ENCODE data around the gene EBF4. TPM values are rescaled to one million over a fixed set of nuclear protein-coding genes. Genes with fewer than 3 reads are reported as not detected.
"Not testable (repeated sequence)": the region's sequence is repeated elsewhere in the genome, so short reads cannot be mapped to it uniquely, and the experiment has no call there.

Gene EBF4
- total RNA-seq, 2 experiments from 2014 or later = 0.27 to 0.64 TPM

DNA sequence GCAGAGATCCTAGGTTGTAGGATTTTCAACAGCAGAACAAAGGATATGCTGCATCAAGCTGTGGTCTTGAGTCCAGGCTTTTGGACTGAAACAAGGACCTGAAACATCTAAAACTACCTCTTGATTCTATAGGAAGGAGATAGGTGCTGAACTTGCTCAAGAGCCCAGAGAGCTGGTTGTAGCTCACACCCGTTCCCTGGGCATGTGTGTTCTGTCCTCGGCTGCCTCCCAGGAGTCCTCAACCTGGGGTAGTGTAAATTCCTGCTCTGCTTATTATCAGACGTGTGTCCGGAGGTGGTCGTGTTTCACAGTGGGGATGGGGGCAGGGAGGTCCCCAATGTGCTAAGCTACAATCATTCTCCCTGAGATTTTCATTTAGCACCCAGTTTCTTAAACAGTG, 35.3 kb upstream of the EBF4 start:
- no peaks in the 10 kb centered on the region for H3K27me3 Mint-ChIP-seq
- no peak overlapping the region for H3K4me3 Mint-ChIP-seq
- H3K36me3 Mint-ChIP-seq (ENCODE audit: low read depth) = peaks cover 79% of the 10 kb centered on the region
- no peak overlapping the region for H3K27ac Mint-ChIP-seq
- H3K9me3 Mint-ChIP-seq = no peaks in the 10 kb centered on the region
- no peak for DNase-seq
- peaks cover 44% of the 10 kb centered on the region for H3K4me1 Mint-ChIP-seq
- ChIA-PET CTCF (interaction anchor here (1.8 kb wide), 1 partner anchor 8 kb away, joined by 6 read pairs; no protein-coding TSS in a partner anchor), POLR2A (no interaction called here)

DNA sequence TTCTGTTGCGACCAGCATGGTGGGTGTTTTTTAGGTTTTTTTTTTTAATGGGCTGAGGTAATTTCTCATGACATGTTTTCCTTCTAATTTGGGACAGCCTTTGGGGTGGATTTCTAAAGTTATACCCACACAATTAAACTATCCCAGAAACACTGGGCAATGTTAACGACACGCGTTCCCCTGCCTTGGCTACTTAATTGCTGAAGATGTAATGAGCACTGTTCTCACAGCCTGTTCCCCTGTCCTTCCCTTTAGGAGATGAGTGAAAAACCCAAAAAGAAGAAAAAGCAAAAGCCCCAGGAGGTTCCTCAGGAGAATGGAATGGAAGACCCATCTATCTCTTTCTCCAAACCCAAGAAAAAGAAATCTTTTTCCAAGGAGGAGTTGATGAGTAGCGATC, 34.9 kb upstream of the EBF4 start:
- CTCF ChIA-PET = interaction anchor here (1.8 kb wide), 1 partner anchor 7 kb away, joined by 6 read pairs; no protein-coding TSS in a partner anchor
- no peak for DNase-seq
- Mint-ChIP-seq H3K9me3 (no peaks in the 10 kb centered on the region), H3K4me3 (no peak overlapping the region), H3K36me3 (ENCODE audit: low read depth) (peaks cover 81% of the 10 kb centered on the region), H3K27ac (no peak overlapping the region), H3K27me3 (no peaks in the 10 kb centered on the region), H3K4me1 (peaks cover 48% of the 10 kb centered on the region)
- POLR2A ChIA-PET = no interaction called here

- H3K27me3 Mint-ChIP-seq = no peaks in the 10 kb centered on the region
- peak overlapping the region; percentile 75 for H3K27ac Mint-ChIP-seq
- no peak overlapping the region for H3K4me3 Mint-ChIP-seq
- no peak for DNase-seq
- no peaks in the 10 kb centered on the region for H3K9me3 Mint-ChIP-seq
- POLR2A ChIA-PET = interaction anchor here (0.6 kb wide), 1 partner anchor 1995 kb away, joined by 3 read pairs; no protein-coding TSS in a partner anchor
- peaks cover 53% of the 10 kb centered on the region for H3K4me1 Mint-ChIP-seq
- CTCF ChIA-PET = no interaction called here
- peaks cover 77% of the 10 kb centered on the region for H3K36me3 Mint-ChIP-seq (ENCODE audit: low read depth)
Observed at GRCh38 chr20:2658414-2659354, 33.9 kb upstream of the EBF4 start.

DNA sequence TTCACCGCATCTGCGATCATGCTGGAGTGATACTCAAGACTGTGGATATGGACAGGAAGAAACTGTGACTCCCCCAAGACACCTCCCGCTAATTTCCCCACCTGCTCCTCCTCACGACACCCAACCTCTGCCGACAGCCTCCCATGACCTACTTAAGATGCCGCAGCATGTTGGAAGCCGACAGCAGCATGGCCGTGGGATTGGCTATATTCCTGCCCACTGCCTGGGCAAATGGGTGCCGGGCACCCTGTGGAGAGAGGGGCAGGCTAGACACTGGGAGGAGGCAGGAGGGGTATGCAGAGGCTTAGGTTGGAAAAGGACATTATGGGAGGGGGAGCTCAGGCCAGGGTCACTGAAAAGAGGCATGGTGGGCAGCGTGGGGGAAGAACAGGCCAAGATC, 33.0 kb upstream of the EBF4 start:
- Mint-ChIP-seq H3K9me3 (no peaks in the 10 kb centered on the region), H3K4me3 (no peak overlapping the region), H3K4me1 (peaks cover 51% of the 10 kb centered on the region), H3K27ac (no peak overlapping the region), H3K36me3 (ENCODE audit: low read depth) (peaks cover 68% of the 10 kb centered on the region), H3K27me3 (no peaks in the 10 kb centered on the region)
- ChIA-PET POLR2A (no interaction called here), CTCF (no interaction called here)
- no peak for DNase-seq

- peaks cover 2% of the 10 kb centered on the region for H3K27me3 Mint-ChIP-seq
- H3K36me3 Mint-ChIP-seq (ENCODE audit: low read depth) = peaks cover 33% of the 10 kb centered on the region
- H3K9me3 Mint-ChIP-seq = no peaks in the 10 kb centered on the region
- peak overlapping the region; percentile 97 for H3K27ac Mint-ChIP-seq
- ChIA-PET CTCF (interaction anchor here (1.1 to 3.0 kb wide), 3 partner anchors 10 to 139 kb away, joined by 3 to 22 read pairs (median 4); partner anchors contain the start of gene NOP56), POLR2A (no interaction called here)
- peak overlapping the region; percentile 83 for H3K4me3 Mint-ChIP-seq
- DNase-seq = no peak
- H3K4me1 Mint-ChIP-seq = peaks cover 31% of the 10 kb centered on the region
Observed at GRCh38 chr20:2663364-2663886, 29.2 kb upstream of the EBF4 start.

DNA sequence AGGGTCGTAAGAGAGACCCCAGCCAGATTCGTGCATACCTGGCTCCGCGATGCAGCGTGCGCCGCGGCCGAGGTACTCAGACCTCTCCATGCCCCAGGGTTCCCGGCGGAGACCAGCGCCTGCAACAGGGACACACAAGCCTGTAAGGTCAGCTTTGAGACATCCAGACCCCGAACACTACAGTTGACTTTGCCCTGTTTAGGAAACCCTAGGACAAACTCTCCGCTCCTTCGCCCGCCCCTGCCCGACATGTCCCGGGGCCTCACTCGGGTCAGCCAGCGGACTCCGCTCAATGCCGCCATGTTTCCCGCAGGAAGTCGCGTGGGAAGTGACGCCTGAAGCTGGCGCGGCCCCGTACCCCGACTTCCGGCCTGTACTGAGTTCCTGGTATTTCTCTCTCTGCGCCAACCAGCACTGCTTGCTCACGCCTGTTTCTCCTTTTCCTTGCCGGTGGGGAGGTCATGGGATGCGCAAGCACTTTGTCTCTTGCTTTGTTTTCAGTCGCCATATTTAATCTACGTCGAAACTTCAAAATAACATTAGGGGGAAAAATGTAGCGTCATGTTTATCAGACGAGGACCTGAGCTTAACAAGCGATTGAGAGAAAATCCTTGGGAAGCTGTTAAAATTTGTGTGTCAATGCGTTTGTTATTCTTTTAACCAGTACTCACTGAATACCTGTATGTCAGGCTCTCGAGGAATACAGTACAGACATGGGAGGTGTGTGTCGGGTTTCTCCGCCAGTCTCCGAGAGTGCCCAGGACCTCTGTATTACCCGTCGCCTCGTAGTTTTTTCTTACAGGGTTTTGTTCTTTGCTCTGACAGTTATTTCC, 28.5 kb upstream of the EBF4 start, which contains the start of gene IDH3B:
Gene IDH3B (minus strand): TSS at position 330 of the 833 bp plus-strand sequence. CDS start 28 bp downstream, at position 302.
- POLR2A ChIA-PET = interaction anchor here (0.7 to 1.0 kb wide), 2 partner anchors 12 to 1644 kb away, joined by 3 to 7 read pairs; partner anchors contain the start of gene NOP56
- CTCF ChIA-PET = interaction anchor here (1.1 to 3.0 kb wide), 4 partner anchors 7 to 140 kb away, joined by 3 to 22 read pairs (median 5); partner anchors contain the start of gene NOP56
- DNase-seq = peak; percentile 95
- Mint-ChIP-seq H3K27me3 (peaks cover 6% of the 10 kb centered on the region), H3K36me3 (ENCODE audit: low read depth) (peaks cover 26% of the 10 kb centered on the region), H3K9me3 (no peaks in the 10 kb centered on the region), H3K4me3 (peak within 1 kb of the TSS; percentile 83), H3K4me1 (peaks cover 31% of the 10 kb centered on the region), H3K27ac (peak within 1 kb of the TSS; percentile 97)

DNA sequence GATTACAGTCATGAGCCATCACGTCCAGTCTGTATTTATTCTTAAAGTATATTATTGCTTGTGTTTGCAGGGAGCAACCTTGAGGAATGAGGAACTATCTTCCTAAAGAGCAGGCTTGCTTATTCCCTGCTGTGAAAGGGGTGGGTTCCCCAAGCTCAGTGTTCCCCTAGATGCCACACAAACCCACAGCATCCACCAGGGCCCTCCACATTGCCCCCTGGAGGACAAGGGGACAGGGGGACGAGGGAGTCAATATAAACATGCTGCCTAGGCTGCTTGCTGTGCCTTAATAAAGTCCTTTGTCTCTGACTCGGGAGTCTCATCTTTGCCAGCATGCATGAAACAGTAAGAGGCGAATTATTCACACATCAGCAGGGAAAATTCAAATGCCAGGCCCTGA, 20.6 kb upstream of the EBF4 start:
- no peaks in the 10 kb centered on the region for H3K36me3 Mint-ChIP-seq (ENCODE audit: low read depth)
- DNase-seq = no peak
- H3K4me1 Mint-ChIP-seq = no peaks in the 10 kb centered on the region
- H3K4me3 Mint-ChIP-seq = no peak overlapping the region
- no peak overlapping the region for H3K27ac Mint-ChIP-seq
- H3K9me3 Mint-ChIP-seq = no peaks in the 10 kb centered on the region
- peaks cover 14% of the 10 kb centered on the region for H3K27me3 Mint-ChIP-seq
- POLR2A ChIA-PET = interaction anchor here (0.6 kb wide), 1 partner anchor 260 kb away, joined by 3 read pairs; no protein-coding TSS in a partner anchor
- CTCF ChIA-PET = no interaction called here

DNA sequence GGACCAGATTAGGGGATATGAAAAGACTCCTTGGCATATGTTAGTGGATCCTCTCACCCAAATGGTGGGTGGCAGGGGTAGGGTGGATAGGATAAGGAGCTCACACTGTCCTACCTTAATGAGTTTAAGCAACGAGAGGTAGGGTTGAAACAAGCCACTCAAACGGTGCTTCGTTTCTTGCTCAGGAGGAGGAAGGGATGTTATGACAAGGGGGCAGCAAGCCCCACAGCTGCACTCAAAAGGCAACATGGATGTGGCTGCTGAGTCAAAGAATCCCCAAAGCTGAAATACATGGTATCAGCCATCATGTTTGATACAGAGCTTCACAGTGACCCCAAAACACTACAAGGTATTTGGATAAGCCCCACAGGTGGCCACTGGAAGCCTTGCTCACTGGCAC, 20.1 kb upstream of the EBF4 start:
- H3K9me3 Mint-ChIP-seq = no peaks in the 10 kb centered on the region
- POLR2A ChIA-PET = no interaction called here
- no peak overlapping the region for H3K4me3 Mint-ChIP-seq
- DNase-seq = no peak
- CTCF ChIA-PET = interaction anchor here (1.5 kb wide), 1 partner anchor 9 kb away, joined by 3 read pairs; the partner anchor contains the start of gene IDH3B
- H3K27me3 Mint-ChIP-seq = peaks cover 15% of the 10 kb centered on the region
- no peaks in the 10 kb centered on the region for H3K4me1 Mint-ChIP-seq
- H3K36me3 Mint-ChIP-seq (ENCODE audit: low read depth) = no peaks in the 10 kb centered on the region
- no peak overlapping the region for H3K27ac Mint-ChIP-seq

- Mint-ChIP-seq H3K27me3 (peaks cover 16% of the 10 kb centered on the region), H3K36me3 (ENCODE audit: low read depth) (no peaks in the 10 kb centered on the region), H3K4me3 (no peak overlapping the region), H3K27ac (no peak overlapping the region), H3K9me3 (no peaks in the 10 kb centered on the region), H3K4me1 (no peaks in the 10 kb centered on the region)
- ChIA-PET POLR2A (interaction anchor here (0.5 kb wide), 1 partner anchor 485 kb away, joined by 4 read pairs; no protein-coding TSS in a partner anchor), CTCF (interaction anchor here (0.7 to 3.2 kb wide), 4 partner anchors 10 to 300 kb away, joined by 3 to 19 read pairs (median 3); partner anchors contain the start of gene IDH3B)
- no peak for DNase-seq
Observed at GRCh38 chr20:2673453-2673852, 19.1 kb upstream of the EBF4 start.

DNA sequence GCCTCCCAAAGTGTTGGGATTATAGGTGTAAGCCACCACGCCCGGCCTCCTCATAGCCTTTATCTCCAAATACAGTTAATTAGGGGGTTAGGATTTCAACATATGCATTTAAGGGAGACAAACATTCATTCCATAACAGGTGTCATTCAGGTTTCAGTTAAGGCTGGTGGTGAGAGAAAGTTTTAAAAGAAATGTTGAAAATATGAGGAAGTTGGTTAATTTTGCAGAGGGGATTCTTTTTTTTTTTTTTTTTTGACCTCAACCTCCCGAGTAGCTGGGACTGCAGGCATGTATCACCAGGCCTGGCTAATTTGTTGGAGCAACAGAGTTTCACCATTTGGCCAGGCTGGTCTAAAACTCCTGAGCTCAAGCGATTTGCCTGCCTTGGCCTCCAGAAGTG, 12.5 kb upstream of the EBF4 start:
- DNase-seq = no peak
- no peak overlapping the region for H3K27ac Mint-ChIP-seq
- ChIA-PET POLR2A (no interaction called here), CTCF (no interaction called here)
- H3K27me3 Mint-ChIP-seq = peaks cover 33% of the 10 kb centered on the region
- no peaks in the 10 kb centered on the region for H3K9me3 Mint-ChIP-seq
- H3K4me3 Mint-ChIP-seq = no peak overlapping the region
- no peaks in the 10 kb centered on the region for H3K36me3 Mint-ChIP-seq (ENCODE audit: low read depth)
- H3K4me1 Mint-ChIP-seq = peaks cover 2% of the 10 kb centered on the region

DNA sequence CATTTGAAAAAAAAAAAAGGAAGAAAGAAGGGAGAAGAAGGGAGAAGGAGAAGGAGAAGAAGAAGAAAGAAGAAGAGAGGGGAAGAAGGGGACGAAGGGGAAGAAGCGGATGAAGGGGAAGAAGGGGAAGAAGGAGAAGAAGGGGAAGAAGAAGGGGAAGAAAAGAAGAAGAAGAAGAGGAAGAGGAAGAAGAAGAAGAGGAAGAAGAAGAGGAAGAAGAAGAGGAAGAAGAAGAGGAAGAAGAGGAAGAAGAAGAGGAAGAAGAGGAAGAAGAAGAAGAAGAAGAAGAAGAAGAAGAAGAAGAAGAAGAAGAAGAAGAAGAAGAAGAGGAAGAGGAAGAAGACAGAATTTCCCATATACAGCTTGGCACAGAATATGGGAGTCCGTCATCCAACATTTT, 10.5 kb upstream of the EBF4 start:
- H3K9me3 Mint-ChIP-seq; H3K4me3 Mint-ChIP-seq; H3K36me3 Mint-ChIP-seq (ENCODE audit: low read depth); POLR2A ChIA-PET; DNase-seq; CTCF ChIA-PET; H3K4me1 Mint-ChIP-seq; H3K27ac Mint-ChIP-seq: not testable (repeated sequence)
- H3K27me3 Mint-ChIP-seq = peaks cover 37% of the 10 kb centered on the region

DNA sequence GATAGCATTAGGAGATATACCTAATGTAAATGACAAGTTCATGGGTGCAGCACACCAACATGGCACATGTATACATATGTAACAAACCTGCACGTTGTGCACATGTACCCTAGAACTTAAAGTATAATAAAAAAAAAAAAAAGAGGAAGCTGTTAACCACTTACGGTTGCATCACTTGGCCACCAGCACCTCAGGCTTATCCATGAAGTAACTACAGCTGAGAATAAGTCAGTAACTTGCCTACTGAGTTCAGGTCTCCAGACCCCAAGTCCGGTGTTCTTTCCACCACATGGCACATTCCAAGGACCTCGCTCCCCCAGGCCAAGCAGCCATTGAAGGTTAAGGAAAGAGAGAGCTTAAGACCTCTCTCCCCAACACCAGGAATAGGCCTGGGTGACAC, 7.8 kb upstream of the EBF4 start:
- H3K4me3 Mint-ChIP-seq; H3K9me3 Mint-ChIP-seq; H3K36me3 Mint-ChIP-seq (ENCODE audit: low read depth); DNase-seq; H3K27ac Mint-ChIP-seq; POLR2A ChIA-PET: not testable (repeated sequence)
- CTCF ChIA-PET = interaction anchor here (1.1 to 2.4 kb wide), 4 partner anchors 9 to 59 kb away, joined by 3 to 7 read pairs (median 4); no protein-coding TSS in a partner anchor
- Mint-ChIP-seq H3K4me1 (peaks cover 18% of the 10 kb centered on the region), H3K27me3 (peaks cover 34% of the 10 kb centered on the region)

All from activated CD4-positive, alpha-beta T cell treated with anti-CD3 and anti-CD28 coated beads, Interleukin-2, amount 10 ng/mL, durations not matched to agents 7 days and 5 days (primary cell).